RWPE1 (cell line): Measurements from ENCODE around the gene TRABD2B.

Experiments
- CTCF ChIA-PET: fragments of 350-600 bp; sonication (Branson Sonifier 250); formaldehyde crosslinking; extraction: SDS; loops from one replicate; lab custom pipeline; 2021; lab: Yijun Ruan, JAX
- POLR2A ChIA-PET: fragments of 400-600 bp; formaldehyde crosslinking; extraction: SDS; loops from one replicate; lab custom pipeline; 2020; ENCODE audit warnings: antibody characterized with exemption; ENCODE audit not compliant: low non-redundant PET; lab: Yijun Ruan, JAX
- DNase-seq: peaks from one replicate; pipeline ENCODE4 v3.0.0; 2012; ENCODE audit warnings: low spot score
- H3K27ac ChIP-seq: fragments of 450-650 bp; 2 replicates; pipeline ENCODE4 v1.5.1; 2017
- TF ChIP-seq, protein P1 (sequence below): fragments of 450-650 bp; conservative IDR thresholded peaks from 2 replicates; pipeline ENCODE4 v1.5.1; 2017; ENCODE audit warnings: low read depth, mild to moderate bottlenecking

Gene TRABD2B

DNA sequence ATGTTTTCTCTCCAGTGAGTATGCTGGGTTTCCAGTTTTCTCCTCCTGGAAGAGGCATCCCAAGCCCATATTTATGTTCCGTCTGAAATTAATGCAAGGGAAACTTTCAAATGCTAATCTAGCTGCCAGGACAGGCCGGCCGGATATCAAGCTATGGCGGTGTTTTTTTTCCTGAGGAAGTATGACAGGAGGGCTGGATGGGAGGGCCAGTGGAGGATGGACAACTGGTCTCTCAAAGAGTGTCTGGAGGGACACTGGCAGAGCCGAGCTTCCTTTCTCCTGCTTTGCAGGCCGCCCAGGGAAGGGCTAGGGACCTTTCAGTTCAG, 212.7 kb downstream of the TRABD2B start:
- TF ChIP-seq, protein P1, sequence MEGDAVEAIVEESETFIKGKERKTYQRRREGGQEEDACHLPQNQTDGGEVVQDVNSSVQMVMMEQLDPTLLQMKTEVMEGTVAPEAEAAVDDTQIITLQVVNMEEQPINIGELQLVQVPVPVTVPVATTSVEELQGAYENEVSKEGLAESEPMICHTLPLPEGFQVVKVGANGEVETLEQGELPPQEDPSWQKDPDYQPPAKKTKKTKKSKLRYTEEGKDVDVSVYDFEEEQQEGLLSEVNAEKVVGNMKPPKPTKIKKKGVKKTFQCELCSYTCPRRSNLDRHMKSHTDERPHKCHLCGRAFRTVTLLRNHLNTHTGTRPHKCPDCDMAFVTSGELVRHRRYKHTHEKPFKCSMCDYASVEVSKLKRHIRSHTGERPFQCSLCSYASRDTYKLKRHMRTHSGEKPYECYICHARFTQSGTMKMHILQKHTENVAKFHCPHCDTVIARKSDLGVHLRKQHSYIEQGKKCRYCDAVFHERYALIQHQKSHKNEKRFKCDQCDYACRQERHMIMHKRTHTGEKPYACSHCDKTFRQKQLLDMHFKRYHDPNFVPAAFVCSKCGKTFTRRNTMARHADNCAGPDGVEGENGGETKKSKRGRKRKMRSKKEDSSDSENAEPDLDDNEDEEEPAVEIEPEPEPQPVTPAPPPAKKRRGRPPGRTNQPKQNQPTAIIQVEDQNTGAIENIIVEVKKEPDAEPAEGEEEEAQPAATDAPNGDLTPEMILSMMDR: no peak
- no peak for DNase-seq
- no peak overlapping the region for H3K27ac ChIP-seq
- POLR2A ChIA-PET: no interaction called here
- CTCF ChIA-PET: interaction anchor here (0.7 kb wide), 1 partner anchor 74 kb away, joined by 4 read pairs; no protein-coding TSS in a partner anchor

DNA sequence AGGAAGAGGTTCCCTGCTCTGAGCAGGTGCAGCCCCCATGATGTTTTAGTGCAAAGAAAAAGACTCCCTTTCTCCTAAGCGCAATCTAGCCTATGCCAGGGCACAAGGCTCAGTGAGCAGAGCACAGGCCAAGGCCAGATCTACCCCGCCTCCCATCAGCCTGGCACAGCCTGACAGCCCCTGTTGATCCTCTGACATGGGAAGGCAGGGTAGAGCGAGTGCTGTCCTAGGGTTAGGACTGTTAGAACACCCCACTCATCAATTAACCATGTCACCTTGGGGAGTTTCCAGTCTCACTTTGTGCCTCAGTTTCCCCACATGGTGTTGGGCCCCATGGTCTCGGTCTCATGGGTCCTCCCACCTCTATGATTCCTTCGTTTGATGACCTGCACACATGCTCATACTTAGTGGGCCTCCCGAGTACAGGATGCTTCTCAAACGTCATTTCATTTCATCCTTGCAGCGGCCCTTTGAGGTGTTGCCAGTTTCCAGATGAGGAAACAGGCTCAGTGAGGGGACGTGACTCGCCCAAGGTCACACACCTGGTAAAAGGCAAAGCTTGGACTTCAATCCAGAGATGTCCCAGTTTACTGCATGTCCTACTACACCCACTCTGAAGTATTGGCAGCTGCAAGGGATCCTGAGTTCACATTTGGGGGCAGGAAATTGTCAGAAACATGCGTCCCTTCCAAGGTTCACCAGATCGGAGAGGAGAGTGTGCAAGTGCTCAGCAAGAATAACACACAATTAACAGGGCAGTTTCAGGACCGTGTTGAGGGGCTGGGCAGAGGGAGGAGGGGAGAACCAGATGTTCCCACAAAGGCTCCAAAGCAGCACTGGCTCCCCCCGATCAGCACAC, 213.3 kb downstream of the TRABD2B start:
- no peak for DNase-seq
- POLR2A ChIA-PET: no interaction called here
- H3K27ac ChIP-seq: no peak overlapping the region
- CTCF ChIA-PET: interaction anchor here (0.7 kb wide), 1 partner anchor 73 kb away, joined by 4 read pairs; no protein-coding TSS in a partner anchor
- TF ChIP-seq, protein P1: no peak

GRCh38 chr1:47782414-47783166, 214.6 kb downstream of the TRABD2B start:
- no peak for DNase-seq
- TF ChIP-seq, protein P1: no peak
- ChIA-PET POLR2A (no interaction called here), CTCF (interaction anchor here (0.6 kb wide), 1 partner anchor 279 kb away, joined by 3 read pairs; no protein-coding TSS in a partner anchor)
- H3K27ac ChIP-seq: no peak overlapping the region

GRCh38 chr1:47781171-47781959, 215.8 kb downstream of the TRABD2B start:
- TF ChIP-seq, protein P1: no peak
- ChIA-PET POLR2A (no interaction called here), CTCF (no interaction called here)

DNA sequence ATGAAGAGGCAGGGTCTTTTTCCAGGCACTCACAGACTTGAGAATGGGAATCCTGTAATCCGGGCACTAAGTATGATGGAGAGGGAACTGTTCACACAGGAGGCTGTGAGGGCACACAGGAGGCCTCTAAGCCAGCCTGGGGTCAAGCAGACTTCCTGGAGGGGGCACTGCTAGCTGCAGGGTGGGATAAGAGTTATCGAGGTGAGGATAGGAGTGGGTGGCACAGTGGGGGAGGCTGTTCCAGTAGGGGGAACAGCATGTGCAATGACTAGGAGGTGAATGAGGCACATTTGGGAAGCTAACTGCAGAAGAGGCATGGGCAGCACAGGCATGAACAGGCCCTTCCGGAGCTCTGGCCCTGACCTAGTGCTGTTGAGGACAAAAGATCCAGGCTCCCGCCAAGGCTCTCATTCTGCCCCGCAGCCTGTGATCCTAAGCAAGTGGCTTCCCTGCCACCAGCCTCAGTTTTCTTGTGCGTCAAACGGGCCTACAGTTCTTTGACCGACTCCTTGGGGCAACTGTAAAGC, 216.7 kb downstream of the TRABD2B start:
- CTCF ChIA-PET: no interaction called here
- H3K27ac ChIP-seq: no peak overlapping the region
- TF ChIP-seq, protein P1: no peak
- POLR2A ChIA-PET: no interaction called here
- DNase-seq: no peak

More at GRCh38 chr1:47781171-47781959, 215.8 kb downstream of the TRABD2B start:
- no peak for DNase-seq
- H3K27ac ChIP-seq: no peak overlapping the region
